HFF-Myc (cell line): ENCODE results near the gene PARD3B.

Experiments
- DNase-seq: peaks from one replicate; pipeline ENCODE4 v3.0.0-alpha.2; 2011; ENCODE audit warnings: low read depth; ENCODE audit errors: extremely low read depth
- H3K4me3 ChIP-seq: replicated peaks from 2 replicates; pipeline ENCODE4 v1.5.1; 2011; ENCODE audit warnings: low read depth, mild to moderate bottlenecking, control low read depth, low read length
- TF ChIP-seq, protein P1 (sequence below): IDR thresholded peaks from 2 replicates; pipeline ENCODE4 v1.5.1; 2012; ENCODE audit warnings: mild to moderate bottlenecking, low read depth, low read length, control low read depth; ENCODE audit errors: missing control alignments

Gene PARD3B

DNA sequence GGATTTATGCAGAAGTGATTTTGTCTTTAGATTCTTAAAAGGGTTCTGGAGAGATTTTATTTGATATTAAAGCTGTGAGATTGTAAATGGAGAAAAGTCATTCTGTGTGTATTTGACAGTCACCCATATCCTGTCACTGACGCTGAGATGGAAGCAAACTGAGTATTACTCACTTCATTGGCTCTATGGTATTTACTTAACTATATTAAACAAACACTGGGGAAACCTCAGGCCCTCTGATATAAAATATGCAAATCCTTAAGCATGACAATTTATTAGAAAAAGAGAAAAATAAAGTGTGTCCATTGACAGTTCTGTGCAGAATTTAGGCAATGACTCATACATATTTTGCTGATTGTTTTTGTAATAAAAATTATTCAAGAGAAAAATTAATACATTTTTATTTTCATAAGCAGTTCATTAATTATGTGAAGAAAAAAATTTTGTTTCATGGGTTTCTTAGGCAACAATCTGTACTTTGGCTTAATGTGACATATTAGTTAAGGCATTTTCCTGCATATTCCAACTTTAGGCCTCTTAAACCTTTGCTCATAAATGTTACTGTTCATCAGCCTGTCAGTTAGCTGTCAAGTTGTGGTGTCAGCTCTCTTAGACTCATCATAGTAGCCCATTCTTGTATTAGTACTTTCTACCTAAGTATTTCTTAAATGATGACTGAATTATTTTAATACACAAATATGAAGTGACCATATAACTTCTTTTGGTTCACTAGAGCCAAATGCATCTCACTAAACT, 99.9 kb downstream of the PARD3B start:
- no peak overlapping the region for H3K4me3 ChIP-seq
- TF ChIP-seq, protein P1, sequence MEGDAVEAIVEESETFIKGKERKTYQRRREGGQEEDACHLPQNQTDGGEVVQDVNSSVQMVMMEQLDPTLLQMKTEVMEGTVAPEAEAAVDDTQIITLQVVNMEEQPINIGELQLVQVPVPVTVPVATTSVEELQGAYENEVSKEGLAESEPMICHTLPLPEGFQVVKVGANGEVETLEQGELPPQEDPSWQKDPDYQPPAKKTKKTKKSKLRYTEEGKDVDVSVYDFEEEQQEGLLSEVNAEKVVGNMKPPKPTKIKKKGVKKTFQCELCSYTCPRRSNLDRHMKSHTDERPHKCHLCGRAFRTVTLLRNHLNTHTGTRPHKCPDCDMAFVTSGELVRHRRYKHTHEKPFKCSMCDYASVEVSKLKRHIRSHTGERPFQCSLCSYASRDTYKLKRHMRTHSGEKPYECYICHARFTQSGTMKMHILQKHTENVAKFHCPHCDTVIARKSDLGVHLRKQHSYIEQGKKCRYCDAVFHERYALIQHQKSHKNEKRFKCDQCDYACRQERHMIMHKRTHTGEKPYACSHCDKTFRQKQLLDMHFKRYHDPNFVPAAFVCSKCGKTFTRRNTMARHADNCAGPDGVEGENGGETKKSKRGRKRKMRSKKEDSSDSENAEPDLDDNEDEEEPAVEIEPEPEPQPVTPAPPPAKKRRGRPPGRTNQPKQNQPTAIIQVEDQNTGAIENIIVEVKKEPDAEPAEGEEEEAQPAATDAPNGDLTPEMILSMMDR: no peak
- no peak for DNase-seq

DNA sequence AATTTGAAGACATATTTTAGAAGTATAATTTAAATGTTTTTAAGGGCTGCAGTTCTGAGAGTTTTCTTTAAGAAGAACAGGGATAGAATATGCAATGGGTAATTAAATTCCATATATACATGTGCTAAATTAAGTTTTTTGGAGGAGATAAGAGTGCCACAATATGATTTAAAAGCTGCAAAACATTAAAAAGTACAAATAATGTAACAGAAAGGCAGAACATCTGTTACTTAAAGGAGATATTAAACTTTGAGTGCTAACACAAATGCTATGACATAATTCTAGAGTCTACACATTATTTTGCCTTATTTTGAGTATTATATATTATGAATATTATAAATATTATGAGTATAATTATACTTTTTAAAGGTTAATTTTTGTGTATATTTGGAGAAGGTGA, 102.4 kb downstream of the PARD3B start:
- DNase-seq: no peak
- no peak overlapping the region for H3K4me3 ChIP-seq
- TF ChIP-seq, protein P1: no peak

DNA sequence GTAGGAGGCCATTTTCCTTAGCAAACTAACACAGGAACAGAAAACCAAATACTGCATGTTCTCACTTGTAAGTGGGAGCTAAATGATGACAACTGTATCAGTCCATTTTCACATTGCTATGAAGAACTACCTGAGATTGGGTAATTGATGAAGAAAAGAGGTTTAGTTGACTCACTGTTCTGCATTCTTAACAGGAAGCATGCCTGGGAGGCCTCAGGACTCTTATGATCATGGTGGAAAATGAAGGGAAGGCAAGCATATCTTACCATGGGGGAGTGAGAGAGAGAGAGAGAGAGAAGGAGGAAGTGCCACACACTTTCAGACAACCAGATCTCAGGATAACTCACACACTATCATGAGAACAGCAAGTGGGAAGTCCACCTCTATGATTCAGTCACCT, 105.3 kb downstream of the PARD3B start:
- no peak overlapping the region for H3K4me3 ChIP-seq
- TF ChIP-seq, protein P1: no peak
- no peak for DNase-seq

DNA sequence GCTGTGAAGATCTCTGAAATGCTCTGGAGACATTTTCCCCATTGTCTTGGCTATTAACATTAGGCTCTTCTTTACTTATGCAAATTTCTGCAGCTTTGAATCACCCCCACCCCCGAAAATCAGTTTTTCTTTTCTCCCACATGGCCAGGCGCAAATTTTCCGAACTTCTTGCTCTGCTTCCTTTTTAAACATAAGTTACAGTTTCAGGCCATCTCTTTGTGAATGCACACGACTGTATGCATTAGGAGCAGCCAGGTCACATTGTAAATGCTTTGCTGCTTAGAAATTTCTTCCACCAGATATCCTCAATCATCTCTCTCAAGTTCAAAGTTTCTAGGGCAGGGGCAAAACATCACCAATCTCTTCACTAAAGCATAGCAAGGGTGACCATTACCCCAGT, 106.8 kb downstream of the PARD3B start:
- TF ChIP-seq, protein P1: no peak
- H3K4me3 ChIP-seq: no peak overlapping the region

DNA sequence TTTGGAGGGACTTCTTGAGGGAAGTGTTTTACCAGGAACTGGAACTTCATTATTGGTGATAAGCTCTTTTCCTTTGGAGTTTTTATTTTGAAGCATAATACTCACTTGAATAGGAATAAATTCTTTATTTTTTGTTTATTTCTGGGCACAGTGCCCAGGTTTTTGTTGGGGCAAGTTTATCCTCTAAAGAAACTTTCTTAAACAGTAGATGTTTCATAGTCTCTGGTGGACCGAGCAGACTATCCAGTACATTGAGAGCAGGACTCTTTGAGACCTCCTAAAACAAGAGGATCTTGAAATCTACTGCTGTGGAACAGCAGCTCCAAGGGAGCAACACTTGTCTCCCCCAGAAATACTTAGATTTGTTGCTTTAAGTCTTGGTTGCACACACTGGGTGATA, 109.4 kb downstream of the PARD3B start:
- H3K4me3 ChIP-seq: no peak overlapping the region
- TF ChIP-seq, protein P1: no peak
- no peak for DNase-seq

More for the DNA sequence above, 106.8 kb downstream of the PARD3B start:
- no peak for DNase-seq

DNA sequence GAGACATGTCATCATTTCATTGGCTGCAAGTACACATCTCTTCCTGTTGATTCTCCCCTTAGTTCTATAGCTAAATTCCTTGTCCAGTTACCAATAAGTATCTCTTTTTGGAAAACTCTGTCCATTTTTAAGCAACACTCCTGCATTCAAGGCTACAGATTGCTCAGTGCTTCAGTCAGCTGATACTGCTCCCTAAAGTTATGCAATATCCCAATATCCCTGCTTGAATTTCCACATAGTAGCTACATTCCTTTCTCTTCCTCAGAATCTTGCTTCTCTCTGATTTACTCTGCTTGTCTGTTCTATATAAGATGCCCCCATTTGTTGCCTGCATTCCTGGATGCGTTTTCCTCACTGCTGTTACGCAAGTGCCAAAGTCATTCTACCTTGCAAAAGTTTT, 109.8 kb downstream of the PARD3B start:
- TF ChIP-seq, protein P1: no peak
- H3K4me3 ChIP-seq: no peak overlapping the region
- no peak for DNase-seq

DNA sequence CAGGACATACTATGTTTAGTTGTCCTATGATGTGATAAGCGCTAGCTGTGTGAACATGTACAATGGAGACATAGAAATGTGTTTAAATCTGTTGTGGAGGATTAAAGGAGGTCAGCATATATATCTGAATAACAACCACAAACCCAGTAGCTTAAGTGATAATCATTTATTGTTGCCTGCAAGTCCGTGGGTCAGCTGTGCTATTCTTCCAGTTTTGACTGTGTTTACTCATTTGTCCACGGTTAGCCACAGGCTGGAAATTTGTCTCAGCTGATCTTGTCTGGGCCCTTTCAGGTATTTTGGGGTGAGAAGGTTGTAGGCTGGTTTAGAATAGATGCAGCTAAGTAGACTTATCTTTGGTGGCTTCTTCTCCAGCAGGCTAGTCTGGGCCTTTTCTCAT, 110.4 kb downstream of the PARD3B start:
- H3K4me3 ChIP-seq: no peak overlapping the region
- DNase-seq: no peak
- TF ChIP-seq, protein P1: no peak
